Measurements from ENCODE around the gene AOPEP. TPM values are rescaled to one million over a fixed set of nuclear protein-coding genes. Genes with fewer than 3 reads are reported as not detected.
A peak's percentile ranks its signal among the peaks of the same experiment; 100 is the strongest.
"Not testable (repeated sequence)": the region's sequence is repeated elsewhere in the genome, so short reads cannot be mapped to it uniquely, and the experiment has no call there.

Gene AOPEP
- total RNA-seq, 1 experiment from 2014 or later = 14.4 TPM

GRCh38 chr9:94936419-94936818 lies 209.9 kb downstream of the AOPEP start:
- H3K27me3 Mint-ChIP-seq (ENCODE audit: low read depth) = no peaks in the 10 kb centered on the region
- peaks cover 3% of the 10 kb centered on the region; the same call in 1 of the 2 replicates for H3K36me3 Mint-ChIP-seq
- peaks cover 3% of the 10 kb centered on the region; the same call in 1 of the 2 replicates for H3K9me3 Mint-ChIP-seq
- ChIA-PET POLR2A (no interaction called here), CTCF (no interaction called here)
- TF ChIP-seq IRF1 (CRISPR knock-in tag; IDR thresholded peaks at IDR 0.05) = no peak
- no peak for TF ChIP-seq ZNF416 (CRISPR knock-in tag; IDR thresholded peaks at IDR 0.05)
- TF ChIP-seq ATF3 (CRISPR knock-in tag; conservative IDR thresholded peaks at IDR 0.05) = no peak
- TF ChIP-seq PRRX2 (CRISPR knock-in tag; IDR thresholded peaks at IDR 0.05) = no peak
- no peak for TF ChIP-seq SP1 (CRISPR knock-in tag; conservative IDR thresholded peaks at IDR 0.05)
- no peak for DNase-seq (ENCODE audit: low spot score)
- no peak overlapping the region for H3K27ac Mint-ChIP-seq
- no peak overlapping the region for H3K4me3 Mint-ChIP-seq
- ATAC-seq = no peak
- peaks cover 14% of the 10 kb centered on the region for H3K4me1 Mint-ChIP-seq

GRCh38 chr9:94937214-94937903 lies 210.9 kb downstream of the AOPEP start:
- H3K4me1 Mint-ChIP-seq = peaks cover 14% of the 10 kb centered on the region
- no peak overlapping the region for H3K27ac Mint-ChIP-seq
- TF ChIP-seq ZNF532 (CRISPR knock-in tag; IDR thresholded peaks at IDR 0.05; ENCODE audit: borderline replicate concordance) (no peak), ZNF317 (CRISPR knock-in tag; IDR thresholded peaks at IDR 0.05; ENCODE audit: borderline replicate concordance, low read depth) (no peak), ZNF396 (CRISPR knock-in tag; IDR thresholded peaks at IDR 0.05; ENCODE audit: borderline replicate concordance) (no peak), ERG (CRISPR knock-in tag; IDR thresholded peaks at IDR 0.05) (no peak), TEAD4 (CRISPR knock-in tag; IDR thresholded peaks at IDR 0.05) (no peak)
- H3K9me3 Mint-ChIP-seq = peaks cover 3% of the 10 kb centered on the region; the same call in 1 of the 2 replicates
- DNase-seq (ENCODE audit: low spot score) (no peak), ATAC-seq (no peak)
- ChIA-PET POLR2A (interaction anchor here (0.6 kb wide), 1 partner anchor 91 kb away, joined by 3 read pairs; no protein-coding TSS in a partner anchor), CTCF (no interaction called here)
- peaks cover 3% of the 10 kb centered on the region; the same call in 1 of the 2 replicates for H3K36me3 Mint-ChIP-seq
- H3K27me3 Mint-ChIP-seq (ENCODE audit: low read depth) = no peaks in the 10 kb centered on the region
- H3K4me3 Mint-ChIP-seq = no peak overlapping the region

- TF ChIP-seq RORB (CRISPR knock-in tag; IDR thresholded peaks at IDR 0.05) (no peak), ZSCAN18 (CRISPR knock-in tag; IDR thresholded peaks at IDR 0.05) (no peak), E2F4 (CRISPR knock-in tag; IDR thresholded peaks at IDR 0.05; ENCODE audit: borderline replicate concordance, low read depth) (no peak), ZNF396 (CRISPR knock-in tag; IDR thresholded peaks at IDR 0.05; ENCODE audit: borderline replicate concordance) (no peak), TP53 (CRISPR knock-in tag; IDR thresholded peaks at IDR 0.05) (no peak), ZBTB43 (CRISPR knock-in tag; IDR thresholded peaks at IDR 0.05) (no peak)
- H3K4me1 Mint-ChIP-seq = peaks cover 14% of the 10 kb centered on the region
- H3K36me3 Mint-ChIP-seq = peaks cover 3% of the 10 kb centered on the region; the same call in 1 of the 2 replicates
- ATAC-seq (peak; percentile 62), DNase-seq (ENCODE audit: low spot score) (no peak)
- no peak overlapping the region for H3K4me3 Mint-ChIP-seq
- peak overlapping the region; percentile 1; the same call in 1 of the 2 replicates for H3K27ac Mint-ChIP-seq
- H3K27me3 Mint-ChIP-seq (ENCODE audit: low read depth) = no peaks in the 10 kb centered on the region
- ChIA-PET CTCF (interaction anchor here (0.7 kb wide), 1 partner anchor 118 kb away, joined by 3 read pairs; no protein-coding TSS in a partner anchor), POLR2A (no interaction called here)
- H3K9me3 Mint-ChIP-seq = peaks cover 3% of the 10 kb centered on the region; the same call in 1 of the 2 replicates
These were observed 211.9 kb downstream of the AOPEP start for GRCh38 chr9:94938384-94938783.

- H3K9me3 Mint-ChIP-seq; POLR2A ChIA-PET; DNase-seq (ENCODE audit: low spot score); H3K27ac Mint-ChIP-seq; CTCF ChIA-PET; H3K27me3 Mint-ChIP-seq (ENCODE audit: low read depth); H3K4me3 Mint-ChIP-seq; ATAC-seq; H3K36me3 Mint-ChIP-seq: not testable (repeated sequence)
- H3K4me1 Mint-ChIP-seq = peaks cover 14% of the 10 kb centered on the region
These were observed 213.8 kb downstream of the AOPEP start for GRCh38 chr9:94940296-94940695.

All from WTC11 (cell line).